WERI-Rb-1 (cell line): ENCODE measurements around the gene PRUNE1.

Experiments
- DNase-seq: peaks from one replicate; pipeline ENCODE4 v3.0.0-alpha.2; 2020
- H3K27ac ChIP-seq: fragments of 250-450 bp; sonication (Bioruptor Pico); 2 replicates; pipeline ENCODE4 v1.5.1; 2020; ENCODE audit warnings: mild to moderate bottlenecking, moderate library complexity
- H3K27me3 ChIP-seq: fragments of 250-450 bp; sonication (Bioruptor Pico); 2 replicates; pipeline ENCODE4 v1.5.1; 2021; ENCODE audit warnings: mild to moderate bottlenecking, low read depth, moderate library complexity; ENCODE audit not compliant: insufficient read depth, severe bottlenecking
- H3K36me3 ChIP-seq: fragments of 250-450 bp; sonication (Bioruptor Pico); 2 replicates; pipeline ENCODE4 v1.5.1; 2020; ENCODE audit warnings: mild to moderate bottlenecking, moderate library complexity
- H3K4me3 ChIP-seq: 2 replicates; pipeline ENCODE4 v1.5.1; 2011; ENCODE audit warnings: low read depth, mild to moderate bottlenecking, control low read depth, low read length
- H3K9me3 ChIP-seq: fragments of 250-450 bp; sonication (Bioruptor Pico); 2 replicates; pipeline ENCODE4 v1.5.1; 2021; ENCODE audit warnings: mild to moderate bottlenecking, moderate library complexity; ENCODE audit not compliant: severe bottlenecking
- CTCF ChIP-seq: IDR thresholded peaks from 2 replicates; pipeline ENCODE4 v1.5.1; 2011; ENCODE audit warnings: low read depth, mild to moderate bottlenecking, control low read depth, inconsistent platforms, low read length

The PRUNE1 gene

GRCh38 chr1:151001602-151002001 lies 6.6 kb upstream of the PRUNE1 start:
- no peaks in the 10 kb centered on the region for H3K27me3 ChIP-seq
- H3K4me3 ChIP-seq = no peak overlapping the region
- no peak for TF ChIP-seq CTCF
- no peak for DNase-seq
- no peaks in the 10 kb centered on the region for H3K9me3 ChIP-seq
- H3K27ac ChIP-seq = no peak overlapping the region
- peaks cover 42% of the 10 kb centered on the region for H3K36me3 ChIP-seq

GRCh38 chr1:151002051-151002450 lies 6.2 kb upstream of the PRUNE1 start:
- no peaks in the 10 kb centered on the region for H3K27me3 ChIP-seq
- no peak overlapping the region for H3K4me3 ChIP-seq
- peaks cover 38% of the 10 kb centered on the region for H3K36me3 ChIP-seq
- H3K9me3 ChIP-seq = no peaks in the 10 kb centered on the region
- no peak for TF ChIP-seq CTCF
- no peak overlapping the region for H3K27ac ChIP-seq
- DNase-seq = no peak

GRCh38 chr1:151002611-151003010 lies 5.6 kb upstream of the PRUNE1 start:
- peaks cover 32% of the 10 kb centered on the region for H3K36me3 ChIP-seq

GRCh38 chr1:151003180-151003579 lies 5.1 kb upstream of the PRUNE1 start:
- H3K27me3 ChIP-seq = no peaks in the 10 kb centered on the region
- DNase-seq = no peak
- no peak for TF ChIP-seq CTCF

More at GRCh38 chr1:151002611-151003010, 5.6 kb upstream of the PRUNE1 start:
- TF ChIP-seq CTCF = no peak
- H3K9me3 ChIP-seq = no peaks in the 10 kb centered on the region
- no peak overlapping the region for H3K27ac ChIP-seq
- H3K4me3 ChIP-seq = no peak overlapping the region
- no peaks in the 10 kb centered on the region for H3K27me3 ChIP-seq
- no peak for DNase-seq

GRCh38 chr1:151005729-151006319 lies 2.4 kb upstream of the PRUNE1 start:
- Histone ChIP-seq H3K4me3 (peak overlapping the region; percentile 70), H3K9me3 (no peaks in the 10 kb centered on the region), H3K36me3 (peaks cover 18% of the 10 kb centered on the region), H3K27ac (peak overlapping the region; percentile 71), H3K27me3 (no peaks in the 10 kb centered on the region)
- no peak for TF ChIP-seq CTCF
- no peak for DNase-seq

More at GRCh38 chr1:151003180-151003579, 5.1 kb upstream of the PRUNE1 start:
- H3K27ac ChIP-seq = no peak overlapping the region
- H3K4me3 ChIP-seq = no peak overlapping the region
- no peaks in the 10 kb centered on the region for H3K9me3 ChIP-seq
- H3K36me3 ChIP-seq = peaks cover 28% of the 10 kb centered on the region
